G401.6 (cell line): Measurements from ENCODE around the gene DHRSX.
"Not testable (repeated sequence)": the region's sequence is repeated elsewhere in the genome, so short reads cannot be mapped to it uniquely, and the experiment has no call there.

Source experiments
- FAIRE-seq: peaks from 2 replicates; lab custom pipeline; 2012; peaks lifted over from hg19 to GRCh38; lab: Jason Lieb, UNC

The DHRSX gene

DNA sequence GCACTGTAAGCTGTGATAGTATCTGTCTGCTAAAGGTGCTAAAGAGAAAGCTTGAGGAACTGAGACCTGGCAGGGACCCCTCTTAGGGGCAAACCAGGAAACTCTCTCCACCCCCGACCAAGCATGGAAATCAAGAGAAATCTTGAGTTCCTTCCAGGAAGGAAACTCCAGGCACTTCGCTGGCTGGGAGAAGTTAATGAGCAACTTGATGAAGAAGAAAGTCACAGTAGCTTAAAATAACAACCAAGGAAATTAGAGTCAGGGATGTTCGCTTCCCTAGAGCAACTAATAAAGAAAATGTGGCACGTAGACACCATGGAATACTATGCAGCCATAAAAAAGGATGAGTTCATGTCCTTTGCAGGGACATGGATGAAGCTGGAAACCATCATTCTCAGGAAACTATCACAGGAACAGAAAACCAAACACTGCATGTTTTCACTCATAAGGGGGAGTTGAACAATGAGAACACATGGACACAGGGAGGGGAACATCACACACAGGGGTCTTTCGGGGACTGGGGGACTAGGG is 188.7 kb downstream of the DHRSX start:
- not testable (repeated sequence) for FAIRE-seq

DNA sequence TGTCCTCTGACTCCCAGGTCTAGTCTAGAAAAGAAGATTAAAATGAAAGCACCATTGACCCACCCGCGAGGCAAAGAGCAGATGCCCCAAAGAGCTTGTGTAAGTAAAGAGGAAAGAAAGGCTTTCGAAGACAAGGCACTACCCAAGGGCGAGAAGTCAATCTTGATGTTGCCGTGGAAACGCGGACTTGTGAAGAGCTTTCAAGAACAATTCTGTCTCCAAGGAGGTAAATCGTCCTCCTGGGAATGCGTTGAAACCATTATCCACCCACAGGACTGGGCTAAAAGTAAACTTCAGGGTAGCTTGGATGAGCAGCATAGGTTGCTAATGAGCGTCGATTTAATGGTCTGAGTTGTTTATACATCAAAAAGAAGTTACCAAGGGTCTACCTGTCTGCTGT is 189.3 kb downstream of the DHRSX start:
- no peak for FAIRE-seq

DNA sequence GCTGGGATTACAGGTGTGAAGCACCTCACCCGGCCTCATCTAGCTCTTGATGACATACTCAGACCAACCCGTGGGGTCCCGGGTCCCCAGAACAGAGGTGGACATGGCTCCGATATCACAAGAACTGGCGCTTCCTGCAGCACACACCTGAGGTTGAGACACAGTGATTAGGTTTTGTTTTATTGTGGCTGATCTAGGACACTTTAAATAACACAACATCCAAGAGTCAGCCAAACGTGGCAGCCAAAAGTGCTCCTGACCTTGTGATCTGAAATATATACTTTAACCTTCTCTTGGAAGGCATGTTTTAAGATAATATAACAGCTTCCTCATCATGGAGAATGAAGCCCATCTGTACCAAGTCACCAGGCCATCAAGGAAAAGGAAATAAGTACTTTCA is 198.9 kb downstream of the DHRSX start:
- FAIRE-seq, result no peak

DNA sequence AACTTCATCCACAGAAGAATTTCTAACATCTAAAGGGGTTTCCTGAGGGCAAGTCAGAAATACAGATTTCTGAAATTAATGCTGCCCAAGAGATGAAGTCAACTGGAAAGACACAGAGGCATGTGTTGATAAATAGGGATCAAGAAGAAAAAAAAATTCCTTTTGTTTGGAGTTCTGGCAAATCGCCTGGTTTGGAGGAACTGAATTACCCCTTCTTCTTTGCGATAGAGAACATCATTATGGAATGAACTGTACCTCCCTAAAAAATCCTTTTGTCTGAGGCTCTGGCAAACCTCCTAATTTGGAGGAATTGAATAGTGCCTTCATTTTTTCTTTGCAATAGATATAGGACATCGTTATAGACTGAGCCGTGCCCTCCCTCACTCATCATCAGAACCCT is 200.9 kb downstream of the DHRSX start:
- no peak for FAIRE-seq

DNA sequence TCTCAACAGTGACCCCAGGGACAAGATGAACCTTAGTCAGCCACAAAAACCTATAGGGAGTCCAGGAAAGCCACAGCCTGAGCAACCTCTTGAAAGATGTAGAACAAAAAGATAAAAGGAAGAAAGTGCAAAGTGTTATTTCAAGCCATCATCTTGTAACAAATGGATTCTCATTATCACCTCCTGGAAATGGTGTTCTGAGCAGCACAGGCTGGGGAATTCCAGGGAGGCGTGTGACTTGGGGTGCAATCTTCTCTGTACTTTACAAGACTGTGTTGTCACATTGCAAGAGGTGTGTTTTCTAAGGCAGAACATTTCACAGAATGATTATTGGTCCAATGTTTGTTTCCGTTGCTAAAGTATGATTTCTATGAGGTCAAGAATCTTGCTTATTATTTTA is 214.0 kb downstream of the DHRSX start:
- FAIRE-seq, result no peak

DNA sequence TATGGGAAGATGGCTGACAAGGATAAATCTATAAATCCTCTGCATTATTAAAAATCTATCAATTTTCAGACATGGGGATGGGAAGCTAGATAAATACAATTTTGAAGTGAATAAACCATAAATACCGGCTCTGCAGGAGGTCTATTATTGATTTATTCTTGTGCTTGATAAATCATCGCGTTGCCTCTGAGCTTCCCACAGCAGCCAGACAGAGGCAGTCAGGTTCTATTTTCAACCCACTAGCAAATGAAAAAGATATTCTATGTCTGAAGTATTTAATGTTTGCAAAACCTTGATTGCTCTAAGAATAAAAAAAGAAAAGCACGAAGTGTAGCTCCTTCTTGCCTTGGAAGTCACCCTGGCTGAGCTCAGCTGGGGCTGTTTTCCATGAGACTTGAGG is 216.2 kb downstream of the DHRSX start:
- no peak for FAIRE-seq

DNA sequence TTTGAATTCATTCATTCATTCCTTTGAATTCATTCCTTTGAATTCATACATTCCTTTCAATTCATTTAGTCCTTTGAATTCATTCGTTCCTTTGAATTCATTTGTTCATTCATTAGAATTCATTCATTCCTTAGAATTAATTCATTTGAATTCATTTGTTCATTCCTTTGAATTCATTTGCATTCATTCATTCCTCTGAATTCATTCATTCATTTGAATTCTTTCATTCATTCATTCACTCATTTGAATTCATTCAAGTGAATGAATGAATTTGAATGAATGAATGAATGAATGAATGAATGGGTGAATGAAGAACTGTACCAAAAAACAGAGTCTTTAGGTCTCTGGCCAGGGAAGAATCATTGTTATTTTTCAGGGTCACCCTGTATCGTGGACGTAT is 216.6 kb downstream of the DHRSX start:
- no peak for FAIRE-seq

DNA sequence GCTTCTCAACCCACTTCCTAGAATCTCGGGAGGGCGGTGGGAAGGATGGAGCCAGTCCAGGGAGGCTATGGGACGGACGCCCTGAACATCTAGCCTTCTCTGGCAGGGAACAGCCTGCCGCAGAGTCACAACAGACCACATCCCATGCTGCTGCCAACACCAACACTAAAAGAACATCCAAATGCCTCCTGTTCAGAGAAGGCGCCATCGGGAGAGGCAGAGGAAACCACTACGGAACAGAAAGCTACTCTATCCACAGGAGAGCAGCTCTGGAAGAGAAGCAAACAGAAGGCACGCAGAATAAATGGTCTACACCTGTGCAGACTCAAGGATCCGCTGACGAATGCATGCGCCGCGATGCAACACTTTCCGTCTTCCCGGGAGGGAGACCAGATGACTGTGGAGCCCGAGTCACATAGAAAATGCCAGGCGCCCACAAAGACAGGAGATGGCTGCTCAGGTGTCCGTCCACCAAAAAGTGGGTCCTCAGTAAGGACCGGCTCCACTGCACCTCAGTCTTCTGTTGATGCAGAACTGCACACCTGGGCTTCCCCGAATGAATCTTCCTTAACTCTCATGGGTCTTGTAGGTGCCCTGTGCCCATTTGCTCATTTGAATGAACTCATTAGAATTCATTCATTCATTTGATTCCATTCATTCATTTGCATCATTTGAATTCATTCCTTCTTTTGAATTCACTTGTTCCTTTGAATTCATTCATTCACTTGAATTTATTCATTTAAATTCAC is 217.5 kb downstream of the DHRSX start:
- no peak for FAIRE-seq

DNA sequence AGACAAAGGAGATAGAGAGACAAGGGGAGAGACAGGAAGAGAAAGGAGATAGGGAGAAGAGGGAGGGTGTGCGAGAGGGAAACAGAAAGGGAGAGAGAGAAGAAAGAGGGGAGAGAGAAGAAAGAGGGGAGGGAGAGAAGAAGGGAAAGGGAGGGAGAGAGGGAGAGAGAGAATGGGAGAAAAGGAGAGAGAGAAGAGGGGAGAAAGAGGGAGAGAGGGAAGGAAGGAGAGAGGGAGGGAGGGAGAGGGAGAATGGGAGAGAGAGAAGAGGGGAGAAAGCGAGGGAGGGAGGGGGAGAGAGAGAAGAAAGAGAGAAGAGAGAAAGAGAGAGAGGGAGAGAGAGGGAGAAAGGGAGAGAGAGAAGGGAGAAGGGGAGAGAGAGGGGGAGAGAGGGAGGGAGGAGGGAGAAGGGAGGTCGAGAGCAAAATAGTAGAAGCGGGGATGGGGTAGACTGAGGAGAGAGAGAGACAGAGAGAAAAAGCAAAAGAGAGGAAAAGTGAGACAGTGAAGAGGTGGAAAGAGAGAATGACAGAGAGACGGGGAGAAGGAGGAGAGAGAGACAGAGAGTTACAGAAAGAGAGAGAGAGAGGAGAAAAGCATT is 218.2 kb downstream of the DHRSX start:
- FAIRE-seq, result no peak

DNA sequence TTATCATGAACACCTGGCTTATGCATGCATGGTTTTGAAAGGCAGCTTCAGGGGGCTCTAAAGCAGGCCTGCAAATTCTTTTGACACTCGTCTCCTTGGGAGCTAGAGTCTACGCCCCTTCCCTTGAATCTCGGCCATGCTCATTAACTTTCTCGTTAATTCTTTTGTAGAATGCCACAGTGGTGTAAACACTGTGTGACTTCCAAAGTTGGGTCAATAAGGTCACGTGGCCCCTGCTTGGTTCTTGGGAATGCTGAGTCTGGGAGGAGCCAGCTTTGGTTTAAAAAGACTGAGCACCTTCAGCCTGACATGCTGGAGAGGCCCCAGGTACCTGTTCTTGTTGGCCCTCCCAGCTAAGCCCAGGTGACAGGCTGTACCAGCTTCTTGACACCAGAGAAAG is 228.4 kb downstream of the DHRSX start:
- no peak for FAIRE-seq

DNA sequence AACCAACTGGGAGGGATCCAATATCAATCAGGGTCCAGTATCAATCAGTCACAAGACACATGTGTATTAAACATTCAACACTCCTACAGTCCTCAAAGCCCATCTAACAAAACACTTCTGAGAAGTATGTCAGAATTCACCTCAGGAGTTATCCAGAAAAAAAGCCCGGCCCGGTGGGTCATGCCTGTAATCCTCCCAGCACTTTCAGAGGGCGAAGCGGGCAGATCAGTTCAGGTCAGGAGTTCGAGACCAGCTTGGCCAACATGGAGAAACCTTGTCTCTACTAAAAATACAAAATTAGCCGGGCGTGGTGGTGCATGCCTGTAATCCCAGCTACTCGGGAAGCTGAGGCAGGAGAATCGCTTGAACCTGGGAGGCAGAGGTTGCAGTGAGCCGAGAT is 229.2 kb downstream of the DHRSX start:
- FAIRE-seq, result not testable (repeated sequence)

DNA sequence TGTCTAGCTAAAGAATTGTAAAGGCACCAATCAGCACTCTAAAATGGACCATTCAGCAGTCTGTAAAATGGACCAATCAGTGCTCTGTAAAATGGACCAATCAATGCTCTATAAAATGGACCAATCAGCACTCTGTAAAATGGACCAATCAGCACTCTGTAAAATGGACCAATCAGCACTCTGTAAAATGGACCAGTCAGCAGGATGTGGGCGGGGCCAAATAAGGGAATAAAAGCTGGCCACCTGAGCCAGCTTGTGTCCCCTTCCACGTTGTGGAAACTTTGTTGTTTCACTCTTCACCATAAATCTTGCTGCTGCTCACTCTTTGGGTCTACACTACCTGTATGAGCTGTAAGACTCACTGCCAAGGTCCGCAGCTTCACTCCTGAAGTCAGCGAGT is 230.0 kb downstream of the DHRSX start:
- FAIRE-seq, result not testable (repeated sequence)

DNA sequence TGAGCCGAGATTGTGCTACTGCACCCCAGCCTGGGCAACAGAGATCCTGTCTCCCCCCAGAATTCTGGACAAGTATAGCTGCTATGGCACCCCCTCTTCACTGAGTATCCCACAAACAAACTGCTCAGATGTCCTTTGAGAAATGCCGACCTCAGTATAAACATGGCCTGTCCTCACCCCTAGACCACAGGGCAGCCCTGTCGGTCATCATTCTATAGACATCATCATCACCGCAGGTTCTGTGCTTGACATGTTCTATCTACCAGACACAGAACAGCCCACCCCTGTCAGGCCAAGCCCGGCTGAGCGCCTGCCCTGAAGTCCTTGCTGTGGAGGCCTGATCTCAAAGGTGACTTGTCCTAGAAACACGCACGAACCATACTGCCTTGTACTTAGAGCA is 232.9 kb downstream of the DHRSX start:
- FAIRE-seq, result no peak

DNA sequence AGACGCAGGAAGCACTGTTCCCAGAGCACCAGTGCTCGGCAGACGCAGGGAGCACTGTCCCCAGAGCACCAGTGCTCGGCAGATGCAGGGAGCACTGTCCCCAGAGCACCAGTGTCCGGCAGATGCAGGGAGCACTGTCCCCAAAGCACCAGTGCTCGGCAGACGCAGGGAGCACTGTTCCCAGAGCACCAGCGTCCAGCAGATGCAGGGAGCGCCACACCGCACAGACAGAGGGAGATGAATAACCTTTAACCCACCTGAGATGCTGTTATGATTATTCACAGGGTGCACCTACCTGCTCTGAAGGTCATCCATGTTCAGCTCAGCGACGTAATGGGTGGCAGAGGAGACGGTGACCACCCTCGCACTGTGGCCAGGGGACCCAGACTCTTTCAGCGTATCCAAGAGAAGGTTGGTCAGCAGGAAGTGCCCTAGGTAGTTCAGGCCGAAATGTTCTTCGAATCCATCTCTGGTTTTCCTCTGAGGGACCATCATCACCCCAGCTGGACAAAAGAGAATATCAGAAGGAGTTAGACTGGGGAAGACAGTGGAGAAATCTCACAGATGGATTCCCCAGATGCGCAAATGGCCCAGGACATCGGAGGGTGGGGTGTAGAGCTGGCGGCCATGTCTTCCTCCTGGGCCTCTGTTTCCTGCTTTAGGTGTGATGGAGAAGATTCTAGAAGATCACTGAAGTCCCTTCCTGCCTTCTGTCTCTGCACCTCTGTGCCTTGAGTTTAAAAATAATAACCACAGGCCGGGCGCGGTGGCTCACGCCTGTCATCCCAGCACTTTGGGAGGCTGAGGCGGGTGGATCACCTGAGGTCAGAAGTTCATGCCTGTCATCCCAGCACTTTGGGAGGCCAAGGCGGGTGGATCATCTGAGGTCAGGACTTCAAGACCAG is 234.1 kb downstream of the DHRSX start:
- FAIRE-seq, result no peak

DNA sequence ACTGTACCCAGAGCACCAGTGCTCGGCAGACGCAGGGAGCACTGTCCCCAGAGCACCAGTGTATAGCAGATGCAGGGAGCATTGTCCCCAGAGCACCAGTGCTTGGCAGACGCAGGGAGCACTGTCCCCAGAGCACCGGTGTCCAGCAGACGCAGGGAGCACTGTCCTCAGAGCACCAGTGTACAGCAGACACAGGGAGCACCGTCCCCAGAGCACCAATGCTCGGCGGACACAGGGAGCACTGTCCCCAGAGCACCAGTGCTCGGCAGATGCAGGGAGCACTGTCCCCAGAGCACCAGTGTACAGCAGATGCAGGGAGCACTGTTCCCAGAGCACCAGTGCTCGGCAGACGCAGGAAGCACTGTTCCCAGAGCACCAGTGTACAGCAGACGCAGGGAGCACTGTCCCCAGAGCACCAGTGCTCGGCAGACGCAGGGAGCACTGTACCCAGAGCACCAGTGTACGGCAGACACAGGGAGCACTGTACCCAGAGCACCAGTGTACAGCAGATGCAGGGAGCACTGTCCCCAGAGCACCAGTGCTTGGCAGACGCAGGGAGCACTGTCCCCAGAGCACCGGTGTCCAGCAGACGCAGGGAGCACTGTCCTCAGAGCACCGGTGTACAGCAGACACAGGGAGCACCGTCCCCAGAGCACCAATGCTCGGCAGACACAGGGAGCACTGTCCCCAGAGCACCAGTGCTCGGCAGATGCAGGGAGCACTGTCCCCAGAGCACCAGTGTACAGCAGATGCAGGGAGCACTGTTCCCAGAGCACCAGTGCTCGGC is 234.9 kb downstream of the DHRSX start:
- not testable (repeated sequence) for FAIRE-seq

DNA sequence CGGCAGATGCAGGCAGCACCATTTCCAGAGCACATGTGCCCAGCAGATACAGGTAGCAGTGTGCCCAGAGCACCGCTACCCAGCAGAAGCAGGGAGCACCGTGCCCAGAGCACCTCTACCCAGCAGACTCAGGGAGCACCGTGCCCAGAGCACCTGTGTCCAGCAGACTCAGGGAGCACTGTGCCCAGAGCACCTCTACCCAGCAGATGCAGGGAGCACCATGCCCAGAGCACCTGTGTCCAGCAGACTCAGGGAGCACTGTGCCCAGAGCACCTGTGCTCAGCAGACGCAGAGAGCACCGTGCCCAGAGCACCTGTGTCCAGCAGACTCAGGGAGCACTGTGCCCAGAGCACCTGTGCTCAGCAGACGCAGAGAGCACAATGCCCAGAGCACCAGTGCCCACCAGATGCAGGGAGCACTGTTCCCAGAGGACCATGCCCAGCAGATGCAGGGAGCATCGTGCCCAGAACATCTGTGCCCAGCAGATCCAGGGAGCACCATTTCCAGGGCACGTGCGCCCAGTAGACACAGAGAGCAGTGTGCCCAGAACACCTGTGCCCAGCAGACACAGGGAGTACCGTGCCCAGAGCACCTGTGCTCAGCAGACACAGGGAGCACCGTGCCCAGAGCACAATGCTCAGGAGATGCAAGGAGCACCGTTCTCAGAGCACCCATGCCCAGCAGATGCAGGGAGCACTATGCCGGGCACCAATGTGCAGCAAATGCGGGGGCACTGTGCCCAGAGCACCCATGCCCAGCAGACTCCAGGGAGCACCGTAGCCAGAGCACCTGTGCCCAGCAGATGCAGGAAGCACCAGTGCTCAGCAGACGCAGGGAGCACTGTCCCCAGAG is 236.4 kb downstream of the DHRSX start:
- no peak for FAIRE-seq

DNA sequence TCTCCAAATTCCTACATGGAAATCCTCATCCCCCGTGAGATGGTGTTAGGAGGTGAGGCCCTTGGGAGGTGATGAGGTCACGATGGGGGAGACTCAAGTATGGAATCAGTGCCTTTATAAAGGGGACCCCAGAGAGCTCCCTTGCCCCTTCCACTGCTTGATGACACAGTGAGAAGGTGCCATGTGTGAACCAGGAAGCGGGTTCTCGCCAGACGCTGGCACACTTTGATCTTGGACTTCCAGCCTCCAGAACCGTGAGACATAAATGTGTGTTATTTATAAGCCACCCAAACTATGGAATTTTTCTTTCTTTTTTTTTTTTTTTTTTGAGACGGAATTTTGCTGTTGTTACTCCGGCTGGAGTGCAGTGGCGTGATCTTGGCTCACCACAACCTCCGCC is 237.6 kb downstream of the DHRSX start:
- no peak for FAIRE-seq

DNA sequence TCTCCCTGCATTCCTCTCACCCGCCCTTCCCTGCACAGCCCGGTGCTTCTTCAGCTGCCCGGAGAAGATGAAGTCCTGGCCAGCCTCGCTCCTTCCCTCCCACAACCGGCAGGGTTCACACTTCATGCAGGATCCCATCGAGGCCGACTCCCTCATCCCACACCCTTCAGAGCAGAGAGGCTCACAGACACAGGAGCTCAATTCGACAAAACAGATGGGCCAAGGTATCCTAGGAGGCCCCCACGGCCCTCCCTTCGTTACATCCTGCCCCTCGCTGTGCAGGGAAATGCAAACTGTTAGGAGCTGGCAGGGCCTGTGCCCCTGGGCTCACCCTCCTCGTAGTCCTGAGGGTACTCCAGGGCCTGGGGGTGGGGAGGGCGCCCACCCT is 238.1 kb downstream of the DHRSX start:
- no peak for FAIRE-seq

DNA sequence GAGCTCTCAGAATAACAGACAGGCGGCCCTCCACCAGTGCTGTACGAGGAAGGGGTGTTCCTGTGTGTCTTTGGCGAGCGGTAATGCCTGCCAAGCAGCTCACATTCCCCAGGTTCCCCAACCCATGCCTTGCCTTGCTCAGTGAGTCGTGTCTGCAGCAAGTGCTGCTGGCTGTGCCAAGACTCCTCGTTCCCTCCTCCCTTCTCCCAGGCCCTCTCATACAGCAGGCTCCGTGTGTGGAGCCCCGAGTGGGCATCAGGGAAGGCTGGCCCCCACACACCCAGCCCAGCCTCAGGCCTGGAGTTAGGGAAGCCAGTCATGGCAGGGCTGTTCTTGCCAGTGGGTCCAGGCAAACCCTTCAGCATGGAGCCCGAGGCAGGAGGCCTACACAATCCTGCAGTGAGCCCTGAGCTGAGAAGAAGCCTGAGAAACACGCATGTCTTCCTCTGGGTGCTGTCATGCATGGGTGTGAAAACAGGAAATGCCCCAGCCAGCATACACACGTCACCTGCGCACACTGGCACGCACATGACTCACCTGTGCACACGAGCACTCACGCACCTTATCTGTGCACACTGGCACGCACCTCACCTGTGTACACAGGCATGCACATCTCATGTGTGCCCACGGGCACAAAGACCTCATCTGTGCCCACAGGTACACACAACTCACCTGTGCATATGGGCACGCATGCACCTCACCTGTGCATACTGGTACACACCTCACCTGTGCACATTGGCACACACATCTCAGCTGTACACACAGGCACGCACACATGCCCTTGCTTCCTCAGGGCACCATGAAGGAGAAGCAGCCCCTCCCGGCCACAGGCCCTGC is 238.7 kb downstream of the DHRSX start:
- FAIRE-seq, result no peak

DNA sequence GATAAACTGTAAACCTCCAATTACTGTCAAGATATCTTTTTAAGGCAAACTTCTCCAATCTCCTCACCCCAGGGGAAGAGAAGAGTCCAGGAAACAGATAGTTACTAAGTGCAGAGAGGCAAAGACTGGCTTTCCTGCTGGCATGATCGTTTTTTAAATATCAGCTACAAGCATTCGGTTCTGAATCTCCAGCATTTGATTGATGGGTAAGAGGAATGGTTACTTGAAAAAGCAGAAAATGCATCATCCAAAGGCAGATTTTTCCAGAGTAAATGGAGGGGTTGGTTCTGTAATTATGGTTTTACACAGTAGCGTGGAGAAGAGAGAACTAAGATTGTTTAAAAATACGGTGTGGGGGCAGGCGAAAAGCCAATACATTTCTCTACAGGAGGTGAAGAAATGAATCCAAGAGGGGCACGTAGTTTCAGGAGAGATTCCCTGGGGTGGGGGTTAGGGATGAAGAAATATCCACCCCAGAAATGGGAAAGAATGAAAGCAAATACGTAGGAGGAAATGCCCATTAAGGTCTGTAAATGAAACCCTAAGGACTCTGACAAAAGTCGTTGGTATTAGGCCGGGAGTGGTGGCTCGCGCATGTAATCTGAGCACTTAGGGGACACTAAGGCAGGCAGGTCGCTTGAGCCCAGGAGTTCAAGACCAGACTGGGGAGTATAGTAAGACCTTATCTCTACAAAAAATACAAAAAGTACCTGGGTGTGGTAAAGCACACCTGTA is 248.3 kb downstream of the DHRSX start:
- no peak for FAIRE-seq
